H9 (cell line): Measurements from ENCODE around the gene ZSCAN25. TPM values are rescaled to one million over a fixed set of nuclear protein-coding genes. Genes with fewer than 3 reads are reported as not detected.

Source experiments
- DNase-seq: peaks from one replicate; pipeline ENCODE4 v3.0.0-alpha.2; 2017
- H2AFZ ChIP-seq: one replicate; pipeline ENCODE4 v1.6.1; 2013; ENCODE audit warnings: mild to moderate bottlenecking, low read length, control low read depth, moderate library complexity
- H2AK5ac ChIP-seq: 2 replicates; pipeline ENCODE4 v1.6.1; 2013; ENCODE audit warnings: low read length, control low read depth, mixed read lengths; ENCODE audit not compliant: insufficient read length
- H2BK120ac ChIP-seq: one replicate; pipeline ENCODE4 v1.6.1; 2013; ENCODE audit warnings: low read depth, mild to moderate bottlenecking, low read length, control low read depth, inconsistent platforms; ENCODE audit not compliant: poor library complexity, severe bottlenecking
- H2BK12ac ChIP-seq: 2 replicates; pipeline ENCODE4 v1.6.1; 2013; ENCODE audit warnings: low read length, control low read depth, mixed read lengths, low read depth; ENCODE audit not compliant: insufficient read length
- H2BK15ac ChIP-seq: 2 replicates; pipeline ENCODE4 v1.6.1; 2013; ENCODE audit warnings: low read depth, low read length, control low read depth
- H2BK20ac ChIP-seq: one replicate; pipeline ENCODE4 v1.6.1; 2013; ENCODE audit warnings: low read depth, mild to moderate bottlenecking, low read length, control low read depth, inconsistent platforms; ENCODE audit not compliant: poor library complexity, severe bottlenecking
- H2BK5ac ChIP-seq: 2 replicates; pipeline ENCODE4 v1.6.1; 2013; ENCODE audit warnings: low read length, control low read depth, mixed read lengths; ENCODE audit not compliant: insufficient read length
- H3K14ac ChIP-seq: 2 replicates; pipeline ENCODE4 v1.6.1; 2013; ENCODE audit warnings: low read length, control low read depth; ENCODE audit not compliant: insufficient read depth
- H3K18ac ChIP-seq: 2 replicates; pipeline ENCODE4 v1.6.1; 2013; ENCODE audit warnings: low read depth, mild to moderate bottlenecking, mixed read lengths, low read length, control low read depth; ENCODE audit not compliant: insufficient read length
- H3K23ac ChIP-seq: 2 replicates; pipeline ENCODE4 v1.6.1; 2013; ENCODE audit warnings: low read length, control low read depth, mixed read lengths, low read depth; ENCODE audit not compliant: insufficient read length
- H3K23me2 ChIP-seq: 2 replicates; pipeline ENCODE4 v1.6.1; 2013; ENCODE audit warnings: low read depth, mild to moderate bottlenecking, mixed read lengths, low read length, control low read depth; ENCODE audit not compliant: insufficient read length, poor library complexity, severe bottlenecking
- H3K27ac ChIP-seq: 2 replicates; pipeline ENCODE4 v1.5.1; 2013; ENCODE audit warnings: low read length, control low read depth, mixed read lengths, low read depth; ENCODE audit not compliant: insufficient read length
- H3K27me3 ChIP-seq: 2 replicates; pipeline ENCODE4 v1.6.1; 2013; ENCODE audit warnings: low read length, control low read depth, inconsistent platforms; ENCODE audit not compliant: insufficient read depth
- H3K4ac ChIP-seq: 2 replicates; pipeline ENCODE4 v1.6.1; 2013; ENCODE audit warnings: low read depth, mild to moderate bottlenecking, control low read depth, inconsistent platforms, low read length, moderate library complexity
- H3K4me1 ChIP-seq: 2 replicates; pipeline ENCODE4 v1.6.1; 2013; ENCODE audit warnings: low read length, control low read depth, inconsistent platforms; ENCODE audit not compliant: insufficient read depth
- H3K4me2 ChIP-seq: 2 replicates; pipeline ENCODE4 v1.6.1; 2013; ENCODE audit warnings: low read length, control low read depth, mixed read lengths; ENCODE audit not compliant: insufficient read length, insufficient read depth
- H3K56ac ChIP-seq: 2 replicates; pipeline ENCODE4 v1.6.1; 2013; ENCODE audit warnings: low read depth, mild to moderate bottlenecking, mixed read lengths, low read length, control low read depth; ENCODE audit not compliant: insufficient read length
- H3K79me1 ChIP-seq: 2 replicates; pipeline ENCODE4 v1.6.1; 2013; ENCODE audit warnings: low read depth, mild to moderate bottlenecking, moderate library complexity, low read length, control low read depth, inconsistent platforms; ENCODE audit not compliant: insufficient read depth, poor library complexity, severe bottlenecking
- H3K79me2 ChIP-seq: 2 replicates; pipeline ENCODE4 v1.6.1; 2013; ENCODE audit warnings: low read length, control low read depth, inconsistent platforms; ENCODE audit not compliant: insufficient read depth
- H3K9ac ChIP-seq: 2 replicates; pipeline ENCODE4 v1.6.1; 2013; ENCODE audit warnings: low read length, control low read depth, mixed read lengths; ENCODE audit not compliant: insufficient read length; ENCODE audit errors: extremely low read depth
- H3K9me3 ChIP-seq: one replicate; pipeline ENCODE4 v1.6.1; 2013; ENCODE audit warnings: low read depth, low read length, inconsistent platforms; ENCODE audit not compliant: control insufficient read depth
- H3T11ph ChIP-seq: one replicate; pipeline ENCODE4 v1.6.1; 2013; ENCODE audit warnings: mild to moderate bottlenecking, low read length, control low read depth, inconsistent platforms
- H4K20me1 ChIP-seq: one replicate; pipeline ENCODE4 v1.6.1; 2013; ENCODE audit not compliant: control insufficient read depth, insufficient read length, insufficient read depth
- H4K5ac ChIP-seq: 2 replicates; pipeline ENCODE4 v1.6.1; 2013; ENCODE audit warnings: low read depth, mild to moderate bottlenecking, mixed read lengths, low read length, control low read depth; ENCODE audit not compliant: insufficient read length
- H4K8ac ChIP-seq: replicated peaks from 2 replicates; pipeline ENCODE4 v1.6.1; 2013; ENCODE audit warnings: low read length, control low read depth, mixed read lengths, low read depth; ENCODE audit not compliant: insufficient read length
- H4K91ac ChIP-seq: 2 replicates; pipeline ENCODE4 v1.6.1; 2013; ENCODE audit warnings: low read depth, mild to moderate bottlenecking, moderate library complexity, mixed read lengths, low read length, control low read depth; ENCODE audit not compliant: insufficient read length
- H3K27ac Mint-ChIP-seq, 3 experiments: 2 replicates in 2 of 3; 3 replicates in 1 of 3; pipeline ENCODE4 v1.8.0; 2020 to 2021; ENCODE audit warnings: mixed read lengths in 3 of 3, mild to moderate bottlenecking in 1 of 3, moderate library complexity in 1 of 3
- H3K27me3 Mint-ChIP-seq: 2 replicates; pipeline ENCODE4 v1.8.0; 2021; ENCODE audit warnings: low read depth, mild to moderate bottlenecking, moderate library complexity, mixed read lengths
- H3K36me3 Mint-ChIP-seq, 3 experiments: 2 replicates in 2 of 3; 3 replicates in 1 of 3; pipeline ENCODE4 v1.8.0; 2020 to 2021; ENCODE audit warnings: low read depth in 3 of 3, mixed read lengths in 3 of 3; ENCODE audit not compliant: insufficient read depth in 1 of 3
- H3K4me1 Mint-ChIP-seq, 2 experiments: 2 replicates each; pipeline ENCODE4 v1.8.0; 2020; ENCODE audit warnings: mixed read lengths in 2 of 2
- H3K4me3 Mint-ChIP-seq, 2 experiments: 2 replicates in 1 of 2; 3 replicates in 1 of 2; pipeline ENCODE4 v1.8.0; 2020 to 2021; ENCODE audit warnings: mild to moderate bottlenecking in 2 of 2, mixed read lengths in 2 of 2, moderate library complexity in 1 of 2
- H3K9me3 Mint-ChIP-seq, 2 experiments: 2 replicates in 1 of 2; 3 replicates in 1 of 2; pipeline ENCODE4 v1.8.0; 2020; ENCODE audit warnings: mild to moderate bottlenecking in 2 of 2, mixed read lengths in 2 of 2, moderate library complexity in 1 of 2
- CTCF ChIP-seq: fragments of 200-600 bp; sonication (generic); conservative IDR thresholded peaks from 3 replicates; pipeline ENCODE4 v1.8.0; 2021; ENCODE audit warnings: antibody characterized with exemption, mild to moderate bottlenecking
- WGBS: extraction: QIAGEN DNeasy Blood & Tissue Kit; methylation state at CpG from one replicate; pipeline ENCODE4 v1.1.7; 2013; ENCODE audit warnings: missing lambda C conversion rate, low lambda C conversion rate, mixed read lengths; ENCODE audit not compliant: insufficient read length; ENCODE audit errors: extremely low coverage; 5-methylcytosine and 5-hydroxymethylcytosine counted together
- total RNA-seq: library from RNA; stranded (reverse); gene quantifications from 2 replicates; pipeline ENCODE4 v1.2.1, GENCODE V29; 2021

Gene ZSCAN25
- total RNA-seq, 1 experiment from 2014 or later = 21.3 TPM

- no CpG with 5 or more reads among the region's 5 CpGs for WGBS
- TF ChIP-seq CTCF = no peak
- Histone ChIP-seq H3K9ac (no peak overlapping the region), H3K27me3 (no peaks in the 10 kb centered on the region), H3K4me2 (no peak overlapping the region), H3K18ac (no peak overlapping the region), H2BK20ac (no peak overlapping the region), H3K14ac (no peak overlapping the region), H2AK5ac (no peak overlapping the region), H3K23me2 (no peaks in the 10 kb centered on the region), H3K23ac (no peak overlapping the region), H3K9me3 (no peaks in the 10 kb centered on the region), H3K27ac (no peak overlapping the region), H2BK15ac (no peak overlapping the region), H3K79me1 (no peaks in the 10 kb centered on the region), H3T11ph (no peak overlapping the region), H4K91ac (no peak overlapping the region), H3K4me1 (no peaks in the 10 kb centered on the region), H3K56ac (no peak overlapping the region), H2AFZ (no peak overlapping the region), H3K79me2 (no peaks in the 10 kb centered on the region), H2BK5ac (no peak overlapping the region), H2BK12ac (no peak overlapping the region), H2BK120ac (no peak overlapping the region), H4K20me1 (no peaks in the 10 kb centered on the region), H3K4ac (no peak overlapping the region), H4K8ac (no peak overlapping the region), H4K5ac (no peak overlapping the region)
- Mint-ChIP-seq H3K4me1 (peaks cover 17 to 21% of the 10 kb centered on the region in 2 experiments), H3K27ac (peak overlapping the region in 1 of 3 experiments; percentile 85; a peak in 1 of 7 replicates), H3K36me3 (peaks cover 63 to 90% (median 84%) of the 10 kb centered on the region in 3 experiments), H3K4me3 (no peak overlapping the region), H3K9me3 (no peaks in the 10 kb centered on the region), H3K27me3 (no peaks in the 10 kb centered on the region)
- DNase-seq = no peak
Observed at GRCh38 chr7:99625321-99625720, 8.6 kb downstream of the ZSCAN25 start.
